ENCODE results near the gene GNA14. TPM values are rescaled to one million over a fixed set of nuclear protein-coding genes. Genes with fewer than 3 reads are reported as not detected.

The GNA14 gene
- total RNA-seq, 1 donor = 0.72 TPM

DNA sequence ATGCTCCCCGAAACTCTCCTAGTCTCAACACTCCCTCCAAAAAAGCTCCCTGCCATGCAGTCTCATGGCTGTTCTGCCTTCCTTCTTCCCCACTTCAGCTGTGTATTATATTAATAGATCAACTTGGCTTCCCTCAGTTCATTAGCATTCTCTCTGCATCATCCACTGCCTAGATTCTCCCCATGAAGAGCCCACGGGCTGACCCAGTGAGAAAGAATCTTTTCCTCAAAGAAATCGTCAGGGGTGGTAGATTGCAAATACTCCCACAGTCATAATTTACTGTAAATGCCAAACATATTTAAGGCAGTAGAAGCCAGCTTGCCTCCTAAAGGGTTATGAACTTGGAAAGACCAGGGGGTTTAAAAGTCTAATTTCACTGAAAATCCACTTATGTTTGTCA is 33.5 kb downstream of the GNA14 start:
- no peak for DNase-seq (ENCODE audit: insufficient read length, low spot score, missing footprints)
- no peak overlapping the region for H3K27ac ChIP-seq (ENCODE audit: low read depth, low read length)
- H3K79me2 ChIP-seq (ENCODE audit: insufficient read depth, low read length) = no peaks in the 10 kb centered on the region
- no peak overlapping the region for H3K4me2 ChIP-seq (ENCODE audit: insufficient read depth, low read length)
- H2AFZ ChIP-seq (ENCODE audit: low read length) = no peak overlapping the region
- no peaks in the 10 kb centered on the region for H3K9me3 ChIP-seq (ENCODE audit: low read depth, low read length)
- H3K4me3 ChIP-seq (ENCODE audit: insufficient read depth, low read length) = no peak overlapping the region
- no peaks in the 10 kb centered on the region for H3K36me3 ChIP-seq (ENCODE audit: insufficient read depth, low read length)
- no peaks in the 10 kb centered on the region for H4K20me1 ChIP-seq (ENCODE audit: insufficient read depth, low read length)
- H3K27me3 ChIP-seq (ENCODE audit: insufficient read depth, low read length) = peaks cover 22% of the 10 kb centered on the region
- TF ChIP-seq CTCF (IDR thresholded peaks at IDR 0.05; ENCODE audit: extremely low read depth, low read depth, low read length) = no peak
- no peaks in the 10 kb centered on the region for H3K4me1 ChIP-seq (ENCODE audit: insufficient read depth, low read length)

DNA sequence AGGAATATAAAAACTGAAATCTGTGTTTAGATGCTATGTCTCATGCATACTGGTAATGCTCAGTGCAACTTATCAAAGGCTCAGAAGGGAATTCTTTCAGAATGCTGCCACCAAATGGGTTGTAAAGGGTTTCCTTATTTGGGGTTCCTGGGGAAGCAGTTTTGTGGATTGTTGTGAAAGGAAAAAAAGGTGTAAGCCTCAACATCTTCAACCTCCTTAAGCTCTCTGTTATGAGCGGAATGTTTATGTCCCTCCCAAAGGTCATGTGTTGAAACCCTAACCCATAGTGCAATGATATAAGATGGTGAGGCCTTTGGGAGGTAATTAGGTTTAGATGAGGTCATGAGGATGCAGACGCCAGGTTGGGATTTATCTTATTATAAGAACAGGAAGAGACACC is 41.6 kb downstream of the GNA14 start:
- Histone ChIP-seq H3K36me3 (ENCODE audit: insufficient read depth, low read length) (no peaks in the 10 kb centered on the region), H3K4me2 (ENCODE audit: insufficient read depth, low read length) (no peak overlapping the region), H3K79me2 (ENCODE audit: insufficient read depth, low read length) (no peaks in the 10 kb centered on the region), H3K4me3 (ENCODE audit: insufficient read depth, low read length) (no peak overlapping the region), H3K9me3 (ENCODE audit: low read depth, low read length) (no peaks in the 10 kb centered on the region), H2AFZ (ENCODE audit: low read length) (no peak overlapping the region), H3K27ac (ENCODE audit: low read depth, low read length) (no peak overlapping the region), H4K20me1 (ENCODE audit: insufficient read depth, low read length) (no peaks in the 10 kb centered on the region), H3K4me1 (ENCODE audit: insufficient read depth, low read length) (no peaks in the 10 kb centered on the region), H3K27me3 (ENCODE audit: insufficient read depth, low read length) (peaks cover 30% of the 10 kb centered on the region)
- DNase-seq (ENCODE audit: insufficient read length, low spot score, missing footprints) = no peak
- no peak for TF ChIP-seq CTCF (IDR thresholded peaks at IDR 0.05; ENCODE audit: extremely low read depth, low read depth, low read length)

GRCh38 chr9:77605449-77606220 is 42.5 kb downstream of the GNA14 start:
- Histone ChIP-seq H3K4me1 (ENCODE audit: insufficient read depth, low read length) (no peaks in the 10 kb centered on the region), H4K20me1 (ENCODE audit: insufficient read depth, low read length) (no peaks in the 10 kb centered on the region), H3K79me2 (ENCODE audit: insufficient read depth, low read length) (no peaks in the 10 kb centered on the region), H3K27ac (ENCODE audit: low read depth, low read length) (no peak overlapping the region), H3K4me3 (ENCODE audit: insufficient read depth, low read length) (no peak overlapping the region), H3K4me2 (ENCODE audit: insufficient read depth, low read length) (no peak overlapping the region), H3K36me3 (ENCODE audit: insufficient read depth, low read length) (no peaks in the 10 kb centered on the region), H3K27me3 (ENCODE audit: insufficient read depth, low read length) (peaks cover 23% of the 10 kb centered on the region), H3K9me3 (ENCODE audit: low read depth, low read length) (no peaks in the 10 kb centered on the region), H2AFZ (ENCODE audit: low read length) (no peak overlapping the region)
- no peak for DNase-seq (ENCODE audit: insufficient read length, low spot score, missing footprints)
- no peak for TF ChIP-seq CTCF (IDR thresholded peaks at IDR 0.05; ENCODE audit: extremely low read depth, low read depth, low read length)

GRCh38 chr9:77604316-77604715 is 43.8 kb downstream of the GNA14 start:
- H4K20me1 ChIP-seq (ENCODE audit: insufficient read depth, low read length) = no peaks in the 10 kb centered on the region
- no peaks in the 10 kb centered on the region for H3K36me3 ChIP-seq (ENCODE audit: insufficient read depth, low read length)
- no peak for DNase-seq (ENCODE audit: insufficient read length, low spot score, missing footprints)
- H3K4me2 ChIP-seq (ENCODE audit: insufficient read depth, low read length) = no peak overlapping the region
- H3K4me3 ChIP-seq (ENCODE audit: insufficient read depth, low read length) = no peak overlapping the region
- H3K27me3 ChIP-seq (ENCODE audit: insufficient read depth, low read length) = peaks cover 11% of the 10 kb centered on the region
- no peak overlapping the region for H2AFZ ChIP-seq (ENCODE audit: low read length)
- H3K9me3 ChIP-seq (ENCODE audit: low read depth, low read length) = no peaks in the 10 kb centered on the region
- H3K4me1 ChIP-seq (ENCODE audit: insufficient read depth, low read length) = no peaks in the 10 kb centered on the region
- no peak for TF ChIP-seq CTCF (IDR thresholded peaks at IDR 0.05; ENCODE audit: extremely low read depth, low read depth, low read length)
- H3K27ac ChIP-seq (ENCODE audit: low read depth, low read length) = no peak overlapping the region
- no peaks in the 10 kb centered on the region for H3K79me2 ChIP-seq (ENCODE audit: insufficient read depth, low read length)

Data from osteoblast (primary cell).